SK-N-MC (cell line): ENCODE results near the gene LAMB3.

Experiments
- EZH2 ChIP-seq: fragments of 200-600 bp; sonication (generic); IDR thresholded peaks from one replicate; pipeline ENCODE4 v1.6.1; 2017; ENCODE audit warnings: antibody characterized with exemption
- FOXP2 ChIP-seq: optimal IDR thresholded peaks from 2 replicates; pipeline ENCODE3; 2011; ENCODE audit warnings: mild to moderate bottlenecking, moderate library complexity; ENCODE audit not compliant: insufficient read depth; ENCODE audit errors: extremely low read length, control extremely low read depth
- POLR2AphosphoS5 ChIP-seq: IDR thresholded peaks from 2 replicates; pipeline ENCODE4 v1.6.1; 2012; ENCODE audit warnings: mild to moderate bottlenecking, low read depth, low read length, borderline replicate concordance

DNA sequence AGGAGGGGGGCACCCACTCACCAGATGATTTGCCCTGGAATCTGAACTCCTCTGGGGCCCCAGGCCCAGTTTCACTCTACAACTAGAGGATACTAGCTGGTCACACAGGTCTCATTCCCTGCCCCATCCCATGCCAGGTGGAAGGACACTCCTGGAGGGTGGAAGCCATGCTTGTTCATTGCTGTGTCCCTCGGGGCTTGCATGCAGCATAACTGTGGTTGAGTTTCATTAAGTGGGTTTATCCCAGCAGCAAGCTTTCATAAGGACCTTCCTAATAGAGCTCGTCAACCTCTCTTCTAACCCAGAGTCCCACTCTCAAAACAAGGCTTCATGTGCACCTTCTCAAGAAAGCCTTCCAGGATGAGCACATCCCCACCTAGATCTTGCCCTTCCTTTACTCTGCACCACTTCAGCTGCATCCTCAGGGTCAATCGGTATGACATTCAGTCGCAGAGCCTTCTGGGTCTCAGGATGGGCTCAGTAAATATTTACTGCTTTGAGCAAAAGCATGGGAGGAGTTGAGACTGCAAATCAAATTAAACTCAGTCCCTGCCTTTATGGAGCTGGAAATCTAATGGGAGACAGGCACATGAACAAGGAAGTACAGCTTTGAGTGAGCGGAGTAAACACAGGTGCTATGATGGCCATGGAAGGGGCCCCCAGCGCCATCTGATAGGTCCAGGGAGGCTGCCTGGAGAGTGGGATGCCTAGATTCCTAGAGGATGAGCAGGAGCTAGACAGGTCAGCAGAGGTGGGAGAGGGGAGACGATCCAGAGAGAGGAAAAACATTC lies 32.3 kb downstream of the LAMB3 start:
- TF ChIP-seq EZH2 (no peak), FOXP2 (no peak), POLR2AphosphoS5 (no peak)
